ENCODE results near the gene CYTH1. TPM values are rescaled to one million over a fixed set of nuclear protein-coding genes. Genes with fewer than 3 reads are reported as not detected.

CYTH1 gene
- polyA plus RNA-seq, 2 of the 4 experiments (the other 2 are of a cell fraction), result 38.5 to 46.2 TPM

GRCh38 chr17:78668847-78669246 is 113.2 kb downstream of the CYTH1 start:
- Histone ChIP-seq H3K4me2 (no peak overlapping the region), H3K4me1 (peaks cover 28% of the 10 kb centered on the region), H3K27ac (peak overlapping the region in 1 of 2 experiments; percentile 56; a peak in 2 of 6 replicates), H3K4me3 (no peak overlapping the region), H3K9me3 (no peaks in the 10 kb centered on the region)
- ChIA-PET CTCF (interaction anchor here (0.8 to 1.6 kb wide), 6 partner anchors 8 to 171 kb away, joined by 3 to 5 read pairs (median 4); no protein-coding TSS in a partner anchor), POLR2A (no interaction called here)
- DNase-seq (ENCODE audit: low read depth in 1 of 2, low spot score in 1 of 2), result no peak
- TF ChIP-seq HOXB13 (CRISPR knock-in tag; IDR thresholded peaks at IDR 0.05; ENCODE audit: low read depth) (no peak), PBX3 (IDR thresholded peaks at IDR 0.05) (no peak), EHF (CRISPR knock-in tag; IDR thresholded peaks at IDR 0.05) (no peak), CEBPB (IDR thresholded peaks at IDR 0.05) (no peak), NR3C1 (IDR thresholded peaks at IDR 0.05) (no peak), MAX (IDR thresholded peaks at IDR 0.05) (no peak), SMC3 (IDR thresholded peaks at IDR 0.05) (no peak), PHF8 (IDR thresholded peaks at IDR 0.05; ENCODE audit: borderline replicate concordance, low read depth) (no peak), HES2 (IDR thresholded peaks at IDR 0.05) (no peak), FOXS1 (CRISPR knock-in tag; IDR thresholded peaks at IDR 0.05) (no peak), BHLHE40 (IDR thresholded peaks at IDR 0.05; ENCODE audit: low read depth, low read length) (no peak), FOSB (CRISPR knock-in tag; IDR thresholded peaks at IDR 0.05) (no peak)
- FAIRE-seq, result no peak
- 91% methylated on average over 4 of the region's 4 CpGs for WGBS (ENCODE audit: missing lambda C conversion rate)
- ATAC-seq, result no peak

DNA sequence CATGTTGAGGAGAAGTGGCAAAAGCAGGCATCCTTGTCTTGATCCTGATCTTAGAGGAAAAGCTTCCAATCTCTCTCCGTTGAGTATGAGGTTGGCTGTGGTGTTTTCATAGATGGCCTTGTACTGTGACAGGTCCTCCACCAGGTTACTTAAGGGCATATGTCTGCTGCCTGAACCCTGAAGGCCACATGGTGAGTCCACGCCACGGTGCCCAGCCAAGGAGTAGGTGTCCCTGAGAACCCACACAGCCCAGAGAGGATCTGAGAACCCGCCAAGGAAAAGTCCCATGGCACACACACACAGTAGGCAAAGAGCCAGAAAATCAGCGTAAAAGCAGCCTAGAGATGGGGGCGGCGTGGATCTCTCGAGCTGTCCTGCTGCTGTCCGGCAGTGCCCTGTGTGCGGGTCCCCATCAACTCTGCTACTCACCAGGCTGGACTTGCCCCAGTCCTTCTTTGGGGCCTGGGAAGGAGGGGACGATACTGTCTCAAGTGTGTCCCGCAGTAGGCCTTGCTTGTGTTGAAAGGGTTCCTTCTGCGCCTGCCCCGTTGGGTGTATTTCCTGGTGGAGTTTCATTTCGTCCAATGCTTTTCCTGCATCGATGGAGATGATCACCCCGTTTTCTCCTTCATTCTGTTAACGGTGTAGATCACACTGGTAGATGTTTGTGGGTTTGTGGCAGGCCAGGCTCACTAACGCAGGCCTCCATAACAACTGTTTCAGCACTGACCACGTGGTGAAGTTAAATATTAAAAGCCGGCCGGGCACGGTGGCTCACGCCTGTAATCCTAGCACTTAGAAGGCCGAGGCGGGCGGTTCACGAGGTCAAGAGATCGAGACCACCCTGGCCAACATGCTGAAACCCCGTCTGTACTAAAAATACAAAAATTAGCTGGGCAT is 114.1 kb downstream of the CYTH1 start:
- ChIA-PET POLR2A (no interaction called here), CTCF (interaction anchor here (0.7 to 6.1 kb wide), 8 partner anchors 8 to 41 kb away, joined by 3 to 45 read pairs (median 4); no protein-coding TSS in a partner anchor)
- FAIRE-seq (no peak), ATAC-seq (no peak), DNase-seq (ENCODE audit: low read depth in 1 of 2, low spot score in 1 of 2) (no peak)
- Histone ChIP-seq H3K4me2 (no peak overlapping the region), H3K4me3 (no peak overlapping the region), H3K27ac (peak overlapping the region in 1 of 2 experiments; percentile 71; a peak in 3 of 6 replicates), H3K4me1 (peaks cover 20% of the 10 kb centered on the region), H3K9me3 (no peaks in the 10 kb centered on the region)
- WGBS (ENCODE audit: missing lambda C conversion rate), result 92% methylated on average over 30 of the region's 30 CpGs
- TF ChIP-seq, protein P1, sequence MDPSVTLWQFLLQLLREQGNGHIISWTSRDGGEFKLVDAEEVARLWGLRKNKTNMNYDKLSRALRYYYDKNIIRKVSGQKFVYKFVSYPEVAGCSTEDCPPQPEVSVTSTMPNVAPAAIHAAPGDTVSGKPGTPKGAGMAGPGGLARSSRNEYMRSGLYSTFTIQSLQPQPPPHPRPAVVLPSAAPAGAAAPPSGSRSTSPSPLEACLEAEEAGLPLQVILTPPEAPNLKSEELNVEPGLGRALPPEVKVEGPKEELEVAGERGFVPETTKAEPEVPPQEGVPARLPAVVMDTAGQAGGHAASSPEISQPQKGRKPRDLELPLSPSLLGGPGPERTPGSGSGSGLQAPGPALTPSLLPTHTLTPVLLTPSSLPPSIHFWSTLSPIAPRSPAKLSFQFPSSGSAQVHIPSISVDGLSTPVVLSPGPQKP (IDR thresholded peaks at IDR 0.05; ENCODE audit: low read depth, low read length), result no peak
- TF ChIP-seq CHD4 (IDR thresholded peaks at IDR 0.05; ENCODE audit: borderline replicate concordance) (no peak), RARB (CRISPR knock-in tag; IDR thresholded peaks at IDR 0.05) (no peak), HOXA7 (CRISPR knock-in tag; IDR thresholded peaks at IDR 0.05) (no peak), ZC3H11A (IDR thresholded peaks at IDR 0.05) (no peak), EHF (CRISPR knock-in tag; IDR thresholded peaks at IDR 0.05) (no peak), RAD21 (conservative IDR thresholded peaks at IDR 0.05 in 1 of 2, IDR thresholded peaks at IDR 0.05 in 1 of 2) (no peak), BHLHE40 (IDR thresholded peaks at IDR 0.05; ENCODE audit: low read depth, low read length) (no peak), MAZ (IDR thresholded peaks at IDR 0.05; ENCODE audit: borderline replicate concordance, low read depth, low read length) (no peak), NR3C1 (IDR thresholded peaks at IDR 0.05) (no peak), RCOR1 (IDR thresholded peaks at IDR 0.05; ENCODE audit: low read depth, low read length) (no peak), PBX3 (IDR thresholded peaks at IDR 0.05) (no peak), MAX (IDR thresholded peaks at IDR 0.05) (no peak), POLR2A (IDR thresholded peaks at IDR 0.05; ENCODE audit: low read length) (no peak), HOXB13 (CRISPR knock-in tag; IDR thresholded peaks at IDR 0.05; ENCODE audit: low read depth) (no peak), TFCP2L1 (CRISPR knock-in tag; IDR thresholded peaks at IDR 0.05) (no peak)
